ENCODE data around the gene UGT1A3.

DNA sequence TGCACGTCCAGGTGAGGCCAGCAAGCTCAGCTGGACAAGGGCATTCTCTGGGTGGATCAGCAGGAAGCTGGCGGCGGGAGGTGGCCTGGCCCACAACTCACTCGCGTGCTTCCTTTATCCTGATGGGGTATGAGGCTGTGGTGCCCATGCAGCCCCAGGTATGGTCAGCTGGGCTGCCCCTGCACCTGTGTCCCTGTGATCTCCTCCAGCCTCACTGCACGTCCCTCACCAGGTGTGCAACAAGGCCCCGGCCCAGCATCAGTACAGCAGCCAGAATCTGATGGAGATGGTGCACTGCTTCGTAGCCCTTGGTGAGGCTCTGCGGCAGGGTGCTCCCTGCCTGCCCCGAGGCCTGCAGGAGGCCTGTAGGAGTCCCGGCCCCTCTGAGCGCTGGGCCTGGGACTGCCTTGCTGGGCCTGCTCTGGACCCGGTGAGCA, 66.9 kb downstream of the UGT1A3 start:
- TF ChIP-seq SIN3A (IDR thresholded peaks at IDR 0.05; ENCODE audit: borderline replicate concordance, insufficient read depth, low read length) = no peak
- TF ChIP-seq, protein P1, sequence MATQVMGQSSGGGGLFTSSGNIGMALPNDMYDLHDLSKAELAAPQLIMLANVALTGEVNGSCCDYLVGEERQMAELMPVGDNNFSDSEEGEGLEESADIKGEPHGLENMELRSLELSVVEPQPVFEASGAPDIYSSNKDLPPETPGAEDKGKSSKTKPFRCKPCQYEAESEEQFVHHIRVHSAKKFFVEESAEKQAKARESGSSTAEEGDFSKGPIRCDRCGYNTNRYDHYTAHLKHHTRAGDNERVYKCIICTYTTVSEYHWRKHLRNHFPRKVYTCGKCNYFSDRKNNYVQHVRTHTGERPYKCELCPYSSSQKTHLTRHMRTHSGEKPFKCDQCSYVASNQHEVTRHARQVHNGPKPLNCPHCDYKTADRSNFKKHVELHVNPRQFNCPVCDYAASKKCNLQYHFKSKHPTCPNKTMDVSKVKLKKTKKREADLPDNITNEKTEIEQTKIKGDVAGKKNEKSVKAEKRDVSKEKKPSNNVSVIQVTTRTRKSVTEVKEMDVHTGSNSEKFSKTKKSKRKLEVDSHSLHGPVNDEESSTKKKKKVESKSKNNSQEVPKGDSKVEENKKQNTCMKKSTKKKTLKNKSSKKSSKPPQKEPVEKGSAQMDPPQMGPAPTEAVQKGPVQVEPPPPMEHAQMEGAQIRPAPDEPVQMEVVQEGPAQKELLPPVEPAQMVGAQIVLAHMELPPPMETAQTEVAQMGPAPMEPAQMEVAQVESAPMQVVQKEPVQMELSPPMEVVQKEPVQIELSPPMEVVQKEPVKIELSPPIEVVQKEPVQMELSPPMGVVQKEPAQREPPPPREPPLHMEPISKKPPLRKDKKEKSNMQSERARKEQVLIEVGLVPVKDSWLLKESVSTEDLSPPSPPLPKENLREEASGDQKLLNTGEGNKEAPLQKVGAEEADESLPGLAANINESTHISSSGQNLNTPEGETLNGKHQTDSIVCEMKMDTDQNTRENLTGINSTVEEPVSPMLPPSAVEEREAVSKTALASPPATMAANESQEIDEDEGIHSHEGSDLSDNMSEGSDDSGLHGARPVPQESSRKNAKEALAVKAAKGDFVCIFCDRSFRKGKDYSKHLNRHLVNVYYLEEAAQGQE (IDR thresholded peaks at IDR 0.05; ENCODE audit: insufficient read depth in 1 of 2, low read depth in 2 of 2, low read length in 2 of 2) = no peak
